MM.1S (cell line): ENCODE measurements around the gene MDH2.

Experiments
- DNase-seq: peaks from one replicate; pipeline ENCODE4 v3.0.0-alpha.2; 2015
- H2AFZ ChIP-seq: fragments of 300-600 bp; sonication (generic); 2 replicates; pipeline ENCODE4 v1.6.0; 2016; ENCODE audit warnings: antibody characterized with exemption, low read length
- H3F3A ChIP-seq: fragments of 300-600 bp; sonication (generic); 2 replicates; pipeline ENCODE4 v1.6.1; 2016; ENCODE audit warnings: mild to moderate bottlenecking, antibody characterized with exemption, low read length, moderate library complexity, mixed read lengths; ENCODE audit not compliant: insufficient read depth
- H3K27ac ChIP-seq: fragments of 300-600 bp; sonication (generic); 2 replicates; pipeline ENCODE4 v1.5.1; 2016; ENCODE audit warnings: mild to moderate bottlenecking, low read length
- H3K27me3 ChIP-seq: fragments of 300-600 bp; sonication (generic); replicated peaks from 2 replicates; pipeline ENCODE4 v1.6.0; 2016; ENCODE audit warnings: low read length; ENCODE audit not compliant: insufficient read depth
- H3K36me3 ChIP-seq: fragments of 300-600 bp; sonication (generic); replicated peaks from 2 replicates; pipeline ENCODE4 v1.6.1; 2016; ENCODE audit warnings: mild to moderate bottlenecking, low read length, mixed read lengths; ENCODE audit not compliant: insufficient read depth
- H3K4me1 ChIP-seq: fragments of 300-600 bp; sonication (generic); 2 replicates; pipeline ENCODE4 v1.6.1; 2016; ENCODE audit warnings: low read length, mixed read lengths
- H3K4me2 ChIP-seq: fragments of 300-600 bp; sonication (generic); 2 replicates; pipeline ENCODE4 v1.6.0; 2016; ENCODE audit warnings: low read depth, low read length
- H3K4me3 ChIP-seq: fragments of 300-600 bp; sonication (generic); 2 replicates; pipeline ENCODE4 v1.5.1; 2016; ENCODE audit warnings: low read length, mixed read lengths
- H3K79me2 ChIP-seq: fragments of 300-600 bp; sonication (generic); 2 replicates; pipeline ENCODE4 v1.6.1; 2016; ENCODE audit warnings: mixed run types, low read length, mixed read lengths
- H3K9ac ChIP-seq: fragments of 300-600 bp; sonication (generic); 2 replicates; pipeline ENCODE4 v1.6.1; 2016; ENCODE audit warnings: low read length, mixed read lengths
- H3K9me2 ChIP-seq: fragments of 300-600 bp; sonication (generic); replicated peaks from 2 replicates; pipeline ENCODE4 v1.6.1; 2016; ENCODE audit warnings: mild to moderate bottlenecking, low read length, mixed read lengths; ENCODE audit not compliant: insufficient read depth
- H3K9me3 ChIP-seq: fragments of 300-600 bp; sonication (generic); replicated peaks from 2 replicates; pipeline ENCODE4 v1.6.1; 2016; ENCODE audit warnings: mild to moderate bottlenecking, low read length, mixed read lengths; ENCODE audit not compliant: insufficient read depth
- H4K20me1 ChIP-seq: fragments of 300-600 bp; sonication (generic); 2 replicates; pipeline ENCODE4 v1.6.1; 2016; ENCODE audit warnings: mild to moderate bottlenecking, low read length, moderate library complexity, mixed read lengths; ENCODE audit not compliant: insufficient read depth
- EZH2 ChIP-seq: fragments of 300-600 bp; sonication (generic); optimal IDR thresholded peaks from 2 replicates; pipeline ENCODE3; 2017; ENCODE audit warnings: low read depth, mild to moderate bottlenecking, antibody characterized with exemption, low read length, mixed read lengths
- EZH2phosphoT487 ChIP-seq: fragments of 300-600 bp; sonication (generic); IDR thresholded peaks from 2 replicates; pipeline ENCODE4 v1.6.1; 2018; ENCODE audit warnings: antibody characterized with exemption, low read length
- TF ChIP-seq, protein P1 (sequence below): fragments of 300-600 bp; sonication (generic); IDR thresholded peaks from 2 replicates; pipeline ENCODE4 v1.5.1; 2016; ENCODE audit warnings: antibody characterized with exemption, low read length, mixed read lengths

Gene MDH2

DNA sequence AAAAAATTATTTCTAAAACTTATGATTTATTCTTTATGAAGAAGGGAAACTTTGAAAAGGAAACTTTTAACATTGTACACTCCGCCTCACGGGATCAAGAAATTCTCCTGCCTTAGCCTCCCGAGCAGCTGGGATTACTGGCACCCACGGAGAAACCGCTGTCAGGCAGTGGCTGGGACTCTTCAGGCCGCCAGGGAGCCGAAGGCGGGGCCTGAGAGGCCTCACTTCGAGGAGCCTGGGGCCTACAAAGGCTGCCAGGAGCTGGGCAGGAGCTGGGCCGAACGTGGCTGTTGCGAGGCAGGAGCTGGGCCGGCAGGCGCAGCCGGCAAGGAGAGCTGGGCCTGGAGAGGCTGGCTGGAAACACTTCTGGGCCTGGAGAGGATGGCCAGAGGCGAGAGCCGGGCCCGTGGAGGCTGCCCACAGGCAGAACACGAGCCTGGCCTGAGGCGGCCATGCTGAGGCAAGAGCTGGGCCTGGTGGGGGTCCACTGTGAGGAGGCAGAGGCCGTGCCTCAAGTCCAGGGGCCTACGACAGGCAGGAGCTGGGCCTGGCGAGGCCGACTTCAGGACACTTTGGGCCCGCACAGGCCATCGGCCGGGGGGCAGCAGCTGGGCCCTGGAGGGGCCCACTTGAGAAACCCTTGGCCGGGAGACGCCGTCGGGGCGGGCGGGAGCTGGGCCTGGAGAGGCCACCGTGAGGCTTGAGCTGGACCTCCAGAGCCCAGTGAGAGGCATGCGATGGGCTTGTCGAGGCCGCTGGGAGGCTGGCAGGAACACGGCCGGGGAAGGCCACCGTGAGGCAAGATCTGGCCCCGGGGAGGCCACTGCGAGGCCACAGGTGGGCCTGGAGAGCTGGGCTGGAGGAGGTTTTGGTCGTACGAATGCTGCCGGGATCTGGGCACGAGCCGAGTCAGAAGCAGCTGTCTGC lies 23.7 kb downstream of the MDH2 start:
- no peak overlapping the region for H2AFZ ChIP-seq
- no peaks in the 10 kb centered on the region for H3K36me3 ChIP-seq
- no peaks in the 10 kb centered on the region for H3K9me2 ChIP-seq
- no peak overlapping the region for H3K27ac ChIP-seq
- TF ChIP-seq EZH2phosphoT487, result no peak
- TF ChIP-seq, protein P1, sequence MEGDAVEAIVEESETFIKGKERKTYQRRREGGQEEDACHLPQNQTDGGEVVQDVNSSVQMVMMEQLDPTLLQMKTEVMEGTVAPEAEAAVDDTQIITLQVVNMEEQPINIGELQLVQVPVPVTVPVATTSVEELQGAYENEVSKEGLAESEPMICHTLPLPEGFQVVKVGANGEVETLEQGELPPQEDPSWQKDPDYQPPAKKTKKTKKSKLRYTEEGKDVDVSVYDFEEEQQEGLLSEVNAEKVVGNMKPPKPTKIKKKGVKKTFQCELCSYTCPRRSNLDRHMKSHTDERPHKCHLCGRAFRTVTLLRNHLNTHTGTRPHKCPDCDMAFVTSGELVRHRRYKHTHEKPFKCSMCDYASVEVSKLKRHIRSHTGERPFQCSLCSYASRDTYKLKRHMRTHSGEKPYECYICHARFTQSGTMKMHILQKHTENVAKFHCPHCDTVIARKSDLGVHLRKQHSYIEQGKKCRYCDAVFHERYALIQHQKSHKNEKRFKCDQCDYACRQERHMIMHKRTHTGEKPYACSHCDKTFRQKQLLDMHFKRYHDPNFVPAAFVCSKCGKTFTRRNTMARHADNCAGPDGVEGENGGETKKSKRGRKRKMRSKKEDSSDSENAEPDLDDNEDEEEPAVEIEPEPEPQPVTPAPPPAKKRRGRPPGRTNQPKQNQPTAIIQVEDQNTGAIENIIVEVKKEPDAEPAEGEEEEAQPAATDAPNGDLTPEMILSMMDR, result no peak
- no peak for TF ChIP-seq EZH2
- H3K27me3 ChIP-seq, result no peaks in the 10 kb centered on the region
- no peak overlapping the region for H3K4me3 ChIP-seq
- no peak for DNase-seq
- H3K4me2 ChIP-seq, result no peak overlapping the region
- H3K9me3 ChIP-seq, result no peaks in the 10 kb centered on the region
- H3K4me1 ChIP-seq, result no peaks in the 10 kb centered on the region
- no peaks in the 10 kb centered on the region for H4K20me1 ChIP-seq
- no peaks in the 10 kb centered on the region for H3F3A ChIP-seq
- no peak overlapping the region for H3K9ac ChIP-seq
- no peaks in the 10 kb centered on the region for H3K79me2 ChIP-seq

DNA sequence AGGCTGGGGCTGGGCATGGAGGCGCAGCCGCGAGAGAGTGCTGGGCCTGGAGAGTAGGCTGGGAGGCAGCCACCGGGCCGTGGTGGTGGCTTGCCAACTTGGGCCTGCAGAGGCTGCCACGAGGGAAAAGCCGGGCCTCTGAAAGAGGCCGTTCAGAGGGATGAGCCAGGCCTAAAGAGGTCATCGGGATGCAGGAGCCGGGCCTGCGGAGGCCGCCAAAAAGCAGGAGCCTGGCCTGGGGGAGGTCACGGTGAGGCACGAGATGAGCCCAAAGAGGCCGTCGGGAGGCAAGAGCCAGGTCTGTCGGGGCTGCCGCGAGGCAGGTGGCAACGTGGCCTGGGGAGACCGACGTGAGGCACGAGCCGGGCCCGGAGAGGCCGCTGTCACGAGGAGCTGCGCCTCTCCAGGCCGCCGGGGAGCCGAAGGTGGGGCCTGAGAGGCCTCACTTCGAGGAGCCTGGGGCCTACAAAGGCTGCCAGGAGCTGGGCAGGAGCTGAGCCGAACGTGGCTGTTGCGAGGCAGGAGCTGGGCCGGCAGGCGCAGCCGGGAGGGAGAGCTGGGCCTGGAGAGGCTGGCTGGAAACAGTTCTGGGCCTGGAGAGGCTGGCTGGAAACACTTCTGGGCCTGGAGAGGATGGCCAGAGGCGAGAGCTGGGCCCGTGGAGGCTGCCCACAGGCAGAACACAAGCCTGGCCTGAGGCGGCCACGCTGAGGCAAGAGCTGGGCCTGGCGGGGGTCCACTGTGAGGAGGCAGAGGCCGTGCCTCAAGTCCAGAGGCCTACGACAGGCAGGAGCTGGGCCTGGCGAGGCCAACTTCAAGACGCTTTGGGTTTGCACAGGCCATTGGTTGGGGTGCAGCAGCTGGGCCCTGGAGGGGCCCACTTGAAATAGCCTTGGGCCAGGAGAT lies 24.6 kb downstream of the MDH2 start:
- H2AFZ ChIP-seq, result no peak overlapping the region
- H3K9me2 ChIP-seq, result no peaks in the 10 kb centered on the region
- no peak overlapping the region for H3K27ac ChIP-seq
- no peaks in the 10 kb centered on the region for H3K27me3 ChIP-seq
- H4K20me1 ChIP-seq, result no peaks in the 10 kb centered on the region
- H3K4me3 ChIP-seq, result no peak overlapping the region
- no peaks in the 10 kb centered on the region for H3K79me2 ChIP-seq
- no peak overlapping the region for H3K4me2 ChIP-seq
- H3K9me3 ChIP-seq, result no peaks in the 10 kb centered on the region
- no peak for TF ChIP-seq EZH2
- TF ChIP-seq, protein P1, result no peak
- no peak overlapping the region for H3K9ac ChIP-seq
- no peaks in the 10 kb centered on the region for H3K36me3 ChIP-seq
- H3F3A ChIP-seq, result no peaks in the 10 kb centered on the region
- H3K4me1 ChIP-seq, result no peaks in the 10 kb centered on the region
- DNase-seq, result no peak

DNA sequence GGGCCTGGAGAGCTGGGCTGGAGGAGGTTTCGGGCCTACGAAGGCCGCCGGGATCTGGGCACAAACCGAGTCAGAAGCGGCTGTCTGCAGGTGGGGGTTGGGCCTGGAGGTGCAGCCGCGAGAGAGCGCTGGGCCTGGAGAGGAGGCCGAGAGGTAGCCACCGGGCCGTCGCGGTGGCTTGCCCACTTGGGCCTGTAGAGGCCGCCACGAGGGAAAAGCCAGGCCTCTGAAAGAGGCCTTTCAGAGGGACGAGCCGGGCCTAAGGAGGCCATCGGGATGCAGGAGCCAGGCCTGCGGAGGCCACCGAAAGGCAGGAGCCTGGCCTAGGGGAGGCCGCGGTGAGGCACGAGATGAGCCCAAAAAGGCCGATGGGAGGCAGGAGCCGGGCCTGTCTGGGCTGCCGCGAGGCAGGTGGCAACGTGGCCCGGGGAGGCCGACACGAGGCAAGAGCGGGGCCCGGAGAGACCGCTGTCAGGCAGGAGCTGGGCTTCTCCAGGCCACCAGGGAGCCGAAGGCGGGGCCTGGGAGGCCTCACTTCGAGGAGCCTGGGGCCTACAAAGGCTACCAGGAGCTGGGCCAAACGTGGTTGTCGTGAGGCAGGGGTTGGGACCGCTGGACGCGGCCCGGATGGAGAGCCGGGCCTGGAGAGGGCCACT lies 25.6 kb downstream of the MDH2 start:
- DNase-seq, result no peak
- Histone ChIP-seq H3K79me2 (no peaks in the 10 kb centered on the region), H3K27me3 (no peaks in the 10 kb centered on the region), H3K4me1 (no peaks in the 10 kb centered on the region), H3K4me2 (no peak overlapping the region), H3K36me3 (no peaks in the 10 kb centered on the region), H3K9me2 (no peaks in the 10 kb centered on the region), H2AFZ (no peak overlapping the region), H3F3A (no peaks in the 10 kb centered on the region), H4K20me1 (no peaks in the 10 kb centered on the region), H3K9me3 (no peaks in the 10 kb centered on the region), H3K9ac (no peak overlapping the region), H3K27ac (no peak overlapping the region), H3K4me3 (no peak overlapping the region)
- no peak for TF ChIP-seq EZH2phosphoT487
- TF ChIP-seq EZH2, result no peak
